GM13976 (cell line): ENCODE results near the gene TNIP2.

Source experiments
- DNase-seq: peaks from one replicate; pipeline ENCODE4 v3.0.0; 2012; ENCODE audit warnings: low spot score
- CTCF ChIP-seq: IDR thresholded peaks from 2 replicates; pipeline ENCODE4 v1.5.1; 2012; ENCODE audit warnings: borderline replicate concordance, mild to moderate bottlenecking; ENCODE audit not compliant: insufficient read depth; ENCODE audit errors: extremely low read depth, missing control alignments, control extremely low read depth
- in situ Hi-C: fragments of 300-500 bp; cut with MboI; formaldehyde crosslinking; loops from one replicate; pipeline ENCODE4 v1.12.0; 2022; ENCODE audit warnings: low sequenced_read_pairs, mixed read lengths, inconsistent platforms; ENCODE audit not compliant: unreplicated experiment

Gene TNIP2

GRCh38 chr4:2796849-2797544, 40.9 kb upstream of the TNIP2 start:
- no peak for TF ChIP-seq CTCF
- DNase-seq: no peak
- in situ Hi-C loops: no loop called here

- no peak for TF ChIP-seq CTCF
- no peak for DNase-seq
- in situ Hi-C loops: no loop called here
Measured at GRCh38 chr4:2795893-2796848, 40.0 kb upstream of the TNIP2 start.

- in situ Hi-C loops: no loop called here
- no peak for TF ChIP-seq CTCF
- no peak for DNase-seq
Measured at GRCh38 chr4:2795300-2795892, 39.3 kb upstream of the TNIP2 start.

- no peak for DNase-seq
- no peak for TF ChIP-seq CTCF
- in situ Hi-C loops: no loop called here
Measured at GRCh38 chr4:2794486-2795299, 38.6 kb upstream of the TNIP2 start.

- DNase-seq: no peak
- in situ Hi-C loops: no loop called here
- no peak for TF ChIP-seq CTCF
Measured at GRCh38 chr4:2793586-2794485, 37.7 kb upstream of the TNIP2 start.
